ENCODE results near the gene RIMS3. TPM values are rescaled to one million over a fixed set of nuclear protein-coding genes. Genes with fewer than 3 reads are reported as not detected.
"Not testable (repeated sequence)": the region's sequence is repeated elsewhere in the genome, so short reads cannot be mapped to it uniquely, and the experiment has no call there.

Gene RIMS3
- 1 to 10 TPM; 1.2 to 1.4 TPM for total RNA-seq

DNA sequence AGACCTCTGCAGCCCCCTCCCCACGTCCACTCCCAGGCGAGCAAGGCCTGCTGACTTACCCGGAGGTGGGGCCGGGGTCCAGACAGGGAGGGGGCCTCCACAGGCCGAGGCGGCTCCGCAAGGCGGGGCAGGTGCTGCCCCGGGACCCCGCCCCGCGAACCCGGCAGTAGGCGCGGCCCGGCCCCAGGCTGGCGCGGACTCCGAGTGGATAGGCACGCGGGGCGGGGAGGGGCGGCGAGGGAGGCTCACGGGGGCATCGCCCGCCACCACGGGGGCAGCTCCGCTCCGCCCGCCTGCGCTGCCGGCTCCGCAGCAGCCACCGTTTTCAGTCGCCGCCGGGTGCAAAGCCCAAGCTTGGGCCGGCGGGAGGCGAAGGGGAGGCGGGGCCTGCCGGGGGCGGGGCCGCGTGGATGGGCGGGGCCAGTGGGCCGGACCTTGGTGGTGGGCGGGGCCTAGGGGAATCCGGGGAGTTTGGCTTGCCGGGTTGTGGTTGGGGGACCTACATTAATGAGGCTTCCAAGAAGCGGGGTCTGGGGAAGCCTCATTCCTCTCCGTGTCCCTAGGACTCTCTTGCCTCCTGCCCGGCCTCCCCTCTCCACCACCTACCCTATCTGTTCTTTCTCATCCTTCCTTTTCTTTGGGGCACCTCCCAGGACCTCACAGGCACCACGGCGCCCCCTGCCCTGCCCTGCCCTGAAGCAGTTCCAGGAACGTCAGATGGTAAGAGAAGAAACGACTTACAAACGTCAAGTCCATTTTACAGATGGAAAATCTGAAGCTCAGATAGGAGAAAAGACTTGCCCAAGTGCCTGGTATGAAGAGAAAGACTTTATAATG lies at the start of gene RIMS3:
Gene RIMS3 (minus strand): TSS at position 348 of the 837 bp plus-strand sequence. CDS start 23,757 bp downstream, outside the sequence.
- ChIA-PET CTCF (interaction anchor here (0.9 to 1.2 kb wide), 2 partner anchors 19 to 41 kb away, joined by 3 to 5 read pairs; no protein-coding TSS in a partner anchor), POLR2A (no interaction called here)

- ChIA-PET CTCF (no interaction called here), POLR2A (no interaction called here)
These were observed 47.5 kb upstream of the RIMS3 start for GRCh38 chr1:40712997-40713396.

GRCh38 chr1:40712405-40712944 lies 47.0 kb upstream of the RIMS3 start:
- ChIA-PET CTCF (no interaction called here), POLR2A (interaction anchor here (0.6 to 0.9 kb wide), 2 partner anchors 21 to 267 kb away, joined by 3 to 4 read pairs; partner anchors contain the start of gene NFYC)

- CTCF ChIA-PET: interaction anchor here (1.1 kb wide), 1 partner anchor 138 kb away, joined by 4 read pairs; no protein-coding TSS in a partner anchor
- POLR2A ChIA-PET: interaction anchor here (0.6 to 0.9 kb wide), 2 partner anchors 20 to 268 kb away, joined by 3 to 4 read pairs; partner anchors contain the start of gene NFYC
These were observed 46.3 kb upstream of the RIMS3 start for GRCh38 chr1:40711465-40712404.

- ChIA-PET POLR2A (interaction anchor here (0.7 to 1.6 kb wide), 2 partner anchors 20 to 50 kb away, joined by 3 to 4 read pairs; partner anchors contain the start of gene NFYC), CTCF (interaction anchor here (1.1 to 1.2 kb wide), 2 partner anchors 12 to 139 kb away, joined by 3 to 4 read pairs; no protein-coding TSS in a partner anchor)
These were observed 45.3 kb upstream of the RIMS3 start for GRCh38 chr1:40710581-40711315.

GRCh38 chr1:40709802-40710278 lies 44.4 kb upstream of the RIMS3 start:
- ChIA-PET POLR2A (interaction anchor here (0.7 to 1.6 kb wide), 2 partner anchors 19 to 49 kb away, joined by 3 to 4 read pairs; partner anchors contain the start of gene NFYC), CTCF (interaction anchor here (1.2 kb wide), 1 partner anchor 13 kb away, joined by 3 read pairs; no protein-coding TSS in a partner anchor)

GRCh38 chr1:40709100-40709801 lies 43.8 kb upstream of the RIMS3 start:
- CTCF ChIA-PET: interaction anchor here (1.2 kb wide), 1 partner anchor 14 kb away, joined by 3 read pairs; no protein-coding TSS in a partner anchor
- POLR2A ChIA-PET: interaction anchor here (1.6 kb wide), 1 partner anchor 18 kb away, joined by 4 read pairs; the partner anchor contains the start of gene NFYC

DNA sequence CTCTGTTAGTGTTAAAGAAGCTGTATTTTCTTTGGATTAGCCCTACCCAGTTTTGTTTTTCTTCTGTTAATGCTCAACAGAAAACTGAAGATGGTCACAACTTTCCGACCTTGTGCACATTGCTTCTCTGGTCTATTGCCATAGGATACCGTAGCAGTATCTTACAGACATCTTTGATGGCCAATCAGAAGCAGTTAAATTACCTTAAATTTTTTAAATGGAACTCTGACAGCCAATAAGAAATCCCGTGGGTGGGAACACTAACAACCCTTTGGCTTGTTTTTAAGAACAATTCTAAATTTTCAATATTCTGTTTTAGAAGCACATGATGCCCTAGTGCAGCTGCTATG lies 43.2 kb upstream of the RIMS3 start:
- CTCF ChIA-PET: interaction anchor here (1.0 kb wide), 1 partner anchor 40 kb away, joined by 3 read pairs; no protein-coding TSS in a partner anchor

GRCh38 chr1:40706626-40707025 lies 41.1 kb upstream of the RIMS3 start:
- POLR2A ChIA-PET: no interaction called here
- CTCF ChIA-PET: interaction anchor here (1.1 kb wide), 1 partner anchor 40 kb away, joined by 3 read pairs; no protein-coding TSS in a partner anchor

More for the DNA sequence above, 43.2 kb upstream of the RIMS3 start:
- POLR2A ChIA-PET: interaction anchor here (1.1 kb wide), 1 partner anchor 17 kb away, joined by 4 read pairs; no protein-coding TSS in a partner anchor

GRCh38 chr1:40704817-40705733 lies 39.6 kb upstream of the RIMS3 start:
- ChIA-PET POLR2A (no interaction called here), CTCF (interaction anchor here (0.8 kb wide), 1 partner anchor 55 kb away, joined by 3 read pairs; no protein-coding TSS in a partner anchor)

- POLR2A ChIA-PET: interaction anchor here (0.7 to 1.3 kb wide), 2 partner anchors 12 to 316 kb away, joined by 4 to 5 read pairs; partner anchors contain the start of gene NFYC
- CTCF ChIA-PET: interaction anchor here (0.6 to 0.9 kb wide), 2 partner anchors 23 to 186 kb away, joined by 3 read pairs; no protein-coding TSS in a partner anchor
These were observed 37.8 kb upstream of the RIMS3 start for GRCh38 chr1:40703316-40703715.

DNA sequence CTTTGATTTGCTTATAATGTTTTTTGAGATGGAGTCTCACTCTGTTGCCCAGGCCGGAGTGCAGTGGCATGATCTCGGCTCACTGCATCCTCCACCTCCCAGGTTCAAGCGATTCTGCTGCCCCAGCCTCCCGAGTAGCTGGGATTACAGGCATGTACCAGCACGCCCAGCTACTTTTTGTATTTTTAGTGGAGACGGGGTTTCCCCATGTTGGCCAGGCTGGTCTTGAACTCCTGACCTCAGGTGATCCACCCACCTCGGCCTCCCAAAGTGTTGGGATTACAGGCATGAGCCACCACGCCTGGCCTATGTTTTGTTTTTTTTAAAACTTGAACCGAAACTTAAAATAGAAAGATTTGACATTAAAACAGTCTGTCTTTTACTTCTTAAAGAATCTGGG lies 37.3 kb upstream of the RIMS3 start:
- POLR2A ChIA-PET: not testable (repeated sequence)
- CTCF ChIA-PET: interaction anchor here (0.7 to 0.9 kb wide), 2 partner anchors 22 to 43 kb away, joined by 3 read pairs; no protein-coding TSS in a partner anchor

DNA sequence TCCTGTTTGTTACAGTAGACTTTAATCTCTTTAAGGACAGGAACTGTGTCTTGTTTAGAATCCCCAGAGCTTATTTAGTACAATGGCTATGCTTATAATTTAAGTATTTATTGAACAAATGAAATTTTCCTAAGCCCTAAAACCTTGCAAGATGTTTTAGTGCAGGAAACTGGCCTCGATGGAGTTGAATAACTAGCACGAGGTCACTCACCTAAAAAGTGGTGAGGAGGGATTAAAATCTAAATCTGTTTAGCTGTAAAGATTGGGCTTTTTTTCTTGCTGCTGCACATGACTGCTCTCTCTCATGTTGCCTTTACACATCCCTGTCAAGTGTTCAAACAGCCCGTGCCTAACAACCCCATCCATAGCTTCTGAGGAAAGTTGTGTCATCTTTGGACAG lies 36.2 kb upstream of the RIMS3 start:
- ChIA-PET CTCF (interaction anchor here (1.3 kb wide), 1 partner anchor 21 kb away, joined by 3 read pairs; no protein-coding TSS in a partner anchor), POLR2A (interaction anchor here (1.0 kb wide), 1 partner anchor 11 kb away, joined by 3 read pairs; no protein-coding TSS in a partner anchor)

DNA sequence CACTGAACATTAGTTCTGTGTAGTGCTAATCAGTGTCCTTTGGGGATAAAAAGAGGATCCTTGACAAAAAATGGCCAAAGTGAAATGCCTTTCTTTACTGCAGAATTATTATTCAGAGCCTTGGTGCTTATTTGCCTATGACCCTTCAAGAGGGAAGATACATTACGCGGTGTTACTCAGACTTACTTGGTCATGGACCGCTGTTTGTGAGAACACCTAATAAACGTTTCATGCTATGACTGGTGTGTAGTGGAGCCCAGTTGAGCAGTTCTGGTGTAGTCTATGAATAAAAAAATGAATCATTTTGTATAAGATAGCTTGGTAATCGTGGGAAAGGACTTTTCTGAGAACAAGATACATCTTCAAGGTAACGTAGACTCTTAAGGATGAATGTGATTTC lies 34.3 kb upstream of the RIMS3 start:
- POLR2A ChIA-PET: interaction anchor here (0.6 to 1.2 kb wide), 3 partner anchors 8 to 1686 kb away, joined by 3 to 4 read pairs (median 4); partner anchors contain the start of gene NFYC
- CTCF ChIA-PET: interaction anchor here (0.6 kb wide), 1 partner anchor 1124 kb away, joined by 4 read pairs; no protein-coding TSS in a partner anchor

DNA sequence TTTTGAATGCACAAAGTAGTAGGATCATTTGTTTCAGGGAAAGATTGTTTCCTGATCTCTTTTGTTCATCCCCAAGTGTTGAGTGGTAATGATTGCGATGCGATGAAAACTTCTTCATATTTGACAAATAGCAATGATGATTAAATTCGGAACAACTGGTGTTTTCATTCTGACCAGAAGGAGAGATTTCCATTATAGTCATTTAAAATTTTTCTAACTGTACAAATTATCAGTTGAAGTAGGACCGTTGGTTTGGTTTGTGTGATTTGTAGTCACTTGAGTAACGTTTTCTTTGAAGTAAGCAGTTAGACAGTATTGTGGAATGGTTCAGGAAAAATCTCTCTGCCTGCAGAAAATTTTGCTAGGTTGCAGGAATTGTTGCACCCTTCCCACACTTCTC lies 32.0 kb upstream of the RIMS3 start:
- ChIA-PET POLR2A (no interaction called here), CTCF (no interaction called here)

GRCh38 chr1:40696294-40696693 lies 30.8 kb upstream of the RIMS3 start:
- ChIA-PET POLR2A (no interaction called here), CTCF (interaction anchor here (0.7 kb wide), 1 partner anchor 265 kb away, joined by 3 read pairs; no protein-coding TSS in a partner anchor)
